Fibroblast of lung (primary cell): Measurements from ENCODE around the gene CLTC. TPM values are rescaled to one million over a fixed set of nuclear protein-coding genes. Genes with fewer than 3 reads are reported as not detected.
"Not testable (repeated sequence)": the region's sequence is repeated elsewhere in the genome, so short reads cannot be mapped to it uniquely, and the experiment has no call there.

Experiments used
- DNase-seq, 2 donors: peaks; one replicate each; pipeline versions ENCODE4 v3.0.0 to v3.0.0-alpha.2; 2010; ENCODE audit warnings: low read depth in 2 of 2
- H2AFZ ChIP-seq: 2 replicates; pipeline ENCODE4 v1.5.1; 2012; ENCODE audit warnings: low read length, control low read depth, inconsistent platforms
- H3K27ac ChIP-seq: 2 replicates; pipeline ENCODE4 v1.5.1; 2011; ENCODE audit warnings: low read length, control low read depth; ENCODE audit not compliant: insufficient read depth
- H3K27me3 ChIP-seq: 2 replicates; pipeline ENCODE4 v1.5.1; 2011; ENCODE audit warnings: mild to moderate bottlenecking, low read length; ENCODE audit not compliant: control insufficient read depth, insufficient read depth
- H3K36me3 ChIP-seq: 2 replicates; pipeline ENCODE4 v1.5.1; 2011; ENCODE audit warnings: low read length; ENCODE audit not compliant: control insufficient read depth, insufficient read depth
- H3K4me1 ChIP-seq: 2 replicates; pipeline ENCODE4 v1.5.1; 2011; ENCODE audit warnings: low read length; ENCODE audit not compliant: control insufficient read depth, insufficient read depth; ENCODE audit errors: extremely low read depth
- H3K4me2 ChIP-seq: 2 replicates; pipeline ENCODE4 v1.5.1; 2011; ENCODE audit warnings: low read length, control low read depth; ENCODE audit not compliant: insufficient read depth; ENCODE audit errors: extremely low read depth
- H3K4me3 ChIP-seq, 4 experiments: fragments of 200-600 bp in 1 of 4; sonication (generic) in 1 of 4; replicated peaks in 1 of 4; 2 replicates each; pipeline ENCODE4 v1.5.1; 2011 to 2016; ENCODE audit warnings: low read length in 4 of 4, low read depth in 3 of 4, mild to moderate bottlenecking in 3 of 4, control low read depth in 2 of 4, inconsistent platforms in 1 of 4, mixed read lengths in 1 of 4; ENCODE audit not compliant: insufficient read depth in 1 of 4; ENCODE audit errors: control extremely low read depth in 1 of 4
- H3K79me2 ChIP-seq: 2 replicates; pipeline ENCODE4 v1.5.1; 2012; ENCODE audit warnings: mild to moderate bottlenecking, low read length, inconsistent platforms; ENCODE audit not compliant: control insufficient read depth, insufficient read depth
- H3K9ac ChIP-seq: 2 replicates; pipeline ENCODE4 v1.5.1; 2011; ENCODE audit warnings: mild to moderate bottlenecking, low read length, control low read depth; ENCODE audit not compliant: insufficient read depth
- H3K9me3 ChIP-seq: 2 replicates; pipeline ENCODE4 v1.5.1; 2012; ENCODE audit warnings: low read depth, low read length; ENCODE audit not compliant: control insufficient read depth, insufficient read depth
- H4K20me1 ChIP-seq: 2 replicates; pipeline ENCODE4 v1.5.1; 2011; ENCODE audit warnings: low read length; ENCODE audit not compliant: control insufficient read depth, insufficient read depth; ENCODE audit errors: extremely low read depth
- EZH2 ChIP-seq: IDR thresholded peaks from 2 replicates; pipeline ENCODE4 v1.5.1; 2012; ENCODE audit warnings: low read length, control low read depth, mild to moderate bottlenecking; ENCODE audit errors: missing control alignments
- polyA minus RNA-seq: library from RNA; depleted of rRNA, polyadenylated mRNA; stranded (reverse); fragments of >200 nt; gene quantifications from 2 replicates; pipeline ENCODE4 v1.2.3, GENCODE V29; 2011; ENCODE audit warnings: low replicate concordance
- polyA plus RNA-seq, 2 donors: library from polyadenylated mRNA; depleted of rRNA in 1 of 2; stranded (reverse) in 1 of 2; unstranded in 1 of 2; fragments of >200 nt; gene quantifications; 2 replicates each; pipeline ENCODE4 v1.2.1, GENCODE V29; 2011 to 2012; ENCODE audit warnings: missing spikeins in 1 of 2
- total RNA-seq: library from RNA; depleted of rRNA; stranded (reverse); fragments of >200 nt; gene quantifications from 2 replicates; pipeline ENCODE4 v1.2.1, GENCODE V29; 2014
- TF ChIP-seq, protein P1 (sequence below), 2 donors: IDR thresholded peaks in 1 of 2; conservative IDR thresholded peaks in 1 of 2; 1 replicate in 1 of 2; 2 replicates in 1 of 2; pipeline ENCODE4 v1.5.1; 2011 to 2012; ENCODE audit warnings: low read length in 2 of 2, control low read depth in 1 of 2, inconsistent platforms in 1 of 2, low read depth in 1 of 2, mild to moderate bottlenecking in 1 of 2

CLTC gene
- total RNA-seq (327 and 468 TPM in 2 replicates), polyA plus RNA-seq (621 and 833 TPM in 2 replicates), polyA minus RNA-seq (725 and 762 TPM in 2 replicates)
- polyA plus RNA-seq (2012), result 267 and 321 TPM in 2 replicates

DNA sequence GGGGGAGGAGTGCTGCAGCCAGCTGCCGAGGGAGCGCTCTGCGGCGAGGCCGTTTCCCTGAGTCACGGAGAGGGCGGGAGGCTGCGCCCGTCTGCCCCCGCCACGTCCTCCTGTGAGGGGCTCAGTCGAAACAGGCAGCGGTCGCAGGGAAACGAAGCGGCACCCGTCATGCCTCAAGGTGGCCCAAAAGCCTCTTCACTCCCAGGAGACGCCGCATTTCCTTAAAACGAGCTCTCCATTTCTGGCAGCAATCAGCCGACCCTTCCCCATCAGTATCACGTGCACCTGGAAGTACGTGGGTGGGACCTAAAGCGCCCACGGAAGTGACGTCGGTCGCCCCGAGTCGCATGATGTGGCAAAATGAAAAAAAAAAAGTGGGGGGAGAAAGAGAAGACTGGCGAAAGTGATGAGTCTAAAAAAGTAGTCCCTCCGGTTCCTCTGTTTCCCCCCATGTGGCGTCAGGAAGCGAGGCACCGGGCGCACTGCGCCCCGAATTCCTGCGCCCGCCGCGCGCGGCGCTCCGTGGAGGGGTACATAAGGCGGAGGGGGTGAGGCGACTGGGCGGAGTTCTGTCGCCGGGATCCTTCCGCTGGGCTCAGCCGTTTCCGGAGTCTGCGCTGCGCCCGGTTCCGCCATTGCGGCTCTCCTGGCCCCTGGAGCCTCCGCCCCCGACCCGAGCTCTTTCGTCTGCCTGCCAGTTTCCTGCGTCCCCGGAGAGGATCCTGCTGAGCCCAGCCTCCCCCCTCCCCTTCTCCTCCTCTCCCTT lies at the start of gene CLTC:
CLTC (plus strand) TSS at position 598 of the 766 bp plus-strand sequence. CDS start 237 bp downstream, outside the sequence.
- Histone ChIP-seq H4K20me1 (peaks cover 8% of the 10 kb centered on the region), H3K27me3 (no peaks in the 10 kb centered on the region), H3K36me3 (no peaks in the 10 kb centered on the region), H2AFZ (peak within 1 kb of the TSS; percentile 1), H3K4me1 (peaks cover 5% of the 10 kb centered on the region), H3K9me3 (no peaks in the 10 kb centered on the region), H3K27ac (peak within 1 kb of the TSS; percentile 94), H3K9ac (peak within 1 kb of the TSS; percentile 86), H3K4me3 (peak within 1 kb of the TSS; percentile 89 to 99 (median 97)), H3K4me2 (peak within 1 kb of the TSS; percentile 91), H3K79me2 (peaks cover 53% of the 10 kb centered on the region)
- TF ChIP-seq, protein P1, sequence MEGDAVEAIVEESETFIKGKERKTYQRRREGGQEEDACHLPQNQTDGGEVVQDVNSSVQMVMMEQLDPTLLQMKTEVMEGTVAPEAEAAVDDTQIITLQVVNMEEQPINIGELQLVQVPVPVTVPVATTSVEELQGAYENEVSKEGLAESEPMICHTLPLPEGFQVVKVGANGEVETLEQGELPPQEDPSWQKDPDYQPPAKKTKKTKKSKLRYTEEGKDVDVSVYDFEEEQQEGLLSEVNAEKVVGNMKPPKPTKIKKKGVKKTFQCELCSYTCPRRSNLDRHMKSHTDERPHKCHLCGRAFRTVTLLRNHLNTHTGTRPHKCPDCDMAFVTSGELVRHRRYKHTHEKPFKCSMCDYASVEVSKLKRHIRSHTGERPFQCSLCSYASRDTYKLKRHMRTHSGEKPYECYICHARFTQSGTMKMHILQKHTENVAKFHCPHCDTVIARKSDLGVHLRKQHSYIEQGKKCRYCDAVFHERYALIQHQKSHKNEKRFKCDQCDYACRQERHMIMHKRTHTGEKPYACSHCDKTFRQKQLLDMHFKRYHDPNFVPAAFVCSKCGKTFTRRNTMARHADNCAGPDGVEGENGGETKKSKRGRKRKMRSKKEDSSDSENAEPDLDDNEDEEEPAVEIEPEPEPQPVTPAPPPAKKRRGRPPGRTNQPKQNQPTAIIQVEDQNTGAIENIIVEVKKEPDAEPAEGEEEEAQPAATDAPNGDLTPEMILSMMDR (conservative IDR thresholded peaks at IDR 0.05 in 1 of 2, IDR thresholded peaks at IDR 0.05 in 1 of 2; ENCODE audit: low read depth in 1 of 2, low read length in 2 of 2), result no peak
- no peak for TF ChIP-seq EZH2
- peak; percentile 99 for DNase-seq

DNA sequence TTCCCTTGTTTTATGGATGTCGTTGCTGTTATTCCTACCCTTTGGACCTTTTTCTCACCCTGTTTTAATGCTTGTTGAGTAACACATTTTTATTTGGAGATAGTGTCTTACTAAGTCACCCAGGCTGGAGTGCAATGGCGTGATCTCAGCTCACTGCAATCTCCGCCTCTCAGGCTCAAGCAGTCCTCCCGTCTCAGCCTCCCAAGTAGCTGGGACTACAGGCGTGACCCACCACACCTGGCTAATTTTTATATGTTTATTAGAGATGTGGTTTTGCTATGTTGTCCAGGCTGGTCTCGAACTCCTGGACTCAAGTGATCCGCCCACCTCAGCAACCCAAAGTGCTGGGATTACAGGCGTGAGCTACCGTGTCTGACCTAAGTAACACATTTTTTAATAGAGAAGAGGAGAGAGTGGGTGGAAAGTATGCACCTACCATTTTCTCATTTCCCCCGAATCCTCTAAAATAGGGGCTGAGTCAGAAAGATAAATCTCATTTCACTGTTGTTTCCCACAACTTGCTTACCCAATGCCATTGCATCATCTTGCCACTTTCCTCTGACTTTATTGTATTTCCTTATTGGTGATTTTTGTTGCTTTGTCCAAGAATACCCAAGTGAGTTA lies 47.3 kb upstream of the CLTC start:
- TF ChIP-seq, protein P1 (conservative IDR thresholded peaks at IDR 0.05 in 1 of 2, IDR thresholded peaks at IDR 0.05 in 1 of 2; ENCODE audit: low read depth in 1 of 2, low read length in 2 of 2), result no peak
- TF ChIP-seq EZH2, result no peak
- H3K9me3 ChIP-seq, result no peaks in the 10 kb centered on the region
- no peak overlapping the region for H3K4me3 ChIP-seq
- H3K27me3 ChIP-seq, result no peaks in the 10 kb centered on the region
- H3K4me2 ChIP-seq, result no peak overlapping the region
- H3K4me1 ChIP-seq, result no peaks in the 10 kb centered on the region
- no peak overlapping the region for H3K9ac ChIP-seq
- no peak overlapping the region for H2AFZ ChIP-seq
- no peaks in the 10 kb centered on the region for H4K20me1 ChIP-seq
- no peak overlapping the region for H3K27ac ChIP-seq
- H3K36me3 ChIP-seq, result no peaks in the 10 kb centered on the region
- no peaks in the 10 kb centered on the region for H3K79me2 ChIP-seq
- peak; percentile 35 to 53 for DNase-seq

DNA sequence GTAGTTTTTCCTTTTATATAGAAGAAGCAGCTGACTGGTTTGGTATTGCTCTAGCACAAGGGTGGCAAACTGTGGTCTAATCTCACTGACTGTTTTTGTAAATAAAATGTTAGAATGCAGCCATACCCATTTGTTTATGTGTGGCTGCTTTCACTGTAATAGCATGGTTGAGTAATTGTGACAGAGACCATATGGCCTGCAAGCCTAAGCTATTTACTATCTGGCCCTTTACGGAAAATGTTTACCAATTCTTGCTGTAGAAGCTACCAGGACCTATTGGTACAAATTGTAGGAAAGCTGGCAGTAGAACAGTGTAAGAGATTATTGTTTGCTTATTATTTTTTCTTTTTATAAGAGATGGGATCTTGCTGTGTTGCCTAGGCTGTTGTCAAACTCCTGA lies 35.5 kb upstream of the CLTC start:
- H3K4me2 ChIP-seq, DNase-seq, H3K4me1 ChIP-seq, H3K9ac ChIP-seq, H3K9me3 ChIP-seq, H3K27me3 ChIP-seq, H3K4me3 ChIP-seq, H4K20me1 ChIP-seq, H3K79me2 ChIP-seq, H3K36me3 ChIP-seq, H3K27ac ChIP-seq, H2AFZ ChIP-seq: not testable (repeated sequence)
